Heart left ventricle (tissue), 13 donors: Measurements from ENCODE around the gene PDYN.

Experiments used
- POLR2A ChIP-seq, 2 donors: fragments of 450-650 bp; IDR thresholded peaks; one replicate each; pipeline ENCODE4 v1.6.1; 2017; ENCODE audit warnings: antibody characterized with exemption in 2 of 2, mild to moderate bottlenecking in 2 of 2, moderate library complexity in 2 of 2
- TF ChIP-seq, protein P1 (sequence below), 12 donors: fragments of 200-600 bp; sonication (generic) in 4 of 12; IDR thresholded peaks; one replicate each; pipeline versions ENCODE4 v1.5.0 to v1.8.0; 2018 to 2022; ENCODE audit warnings: antibody characterized with exemption in 12 of 12, mild to moderate bottlenecking in 5 of 12
- donor health status: ischemic (EF 13 %, LVEDD 7.1; RV severe dilation, severe dysfunction).
- donor health status: DM: no; HTN: yes; CAD: no.
- donor health status: DM: no; HTN: no; CAD: no.
- donor health status: ischemic (EF 25% LVEDD 6.9; RV normal size, moderate dysfunction).
- donor health status: ischemic (EF 25% LVEDD 5.7; RV mildly dilated, moderate dysfunction).
- donor health status: ischemic (EF 35%, LVEDD 5.7; RV mildly dilated, moderate dysfunction).
- donor health status: nonischemic (EF 11% LVEDD 7.7; RV severe dilation, severe dysfunction).
- donor health status: DM: yes; HTN: yes; CAD: no.
- donor health status: PGD.
- donor health status: ischemic (EF 29% LVEDD 5.4; RV normal size, mild dysfunction).
- donor health status: nonischemic (EF 23%, LVEDD 6.1; RV moderate dilation, normal function).

GRCh38 chr20:2037296-2037914 is 43.5 kb upstream of the PDYN start:
- TF ChIP-seq, protein P1, sequence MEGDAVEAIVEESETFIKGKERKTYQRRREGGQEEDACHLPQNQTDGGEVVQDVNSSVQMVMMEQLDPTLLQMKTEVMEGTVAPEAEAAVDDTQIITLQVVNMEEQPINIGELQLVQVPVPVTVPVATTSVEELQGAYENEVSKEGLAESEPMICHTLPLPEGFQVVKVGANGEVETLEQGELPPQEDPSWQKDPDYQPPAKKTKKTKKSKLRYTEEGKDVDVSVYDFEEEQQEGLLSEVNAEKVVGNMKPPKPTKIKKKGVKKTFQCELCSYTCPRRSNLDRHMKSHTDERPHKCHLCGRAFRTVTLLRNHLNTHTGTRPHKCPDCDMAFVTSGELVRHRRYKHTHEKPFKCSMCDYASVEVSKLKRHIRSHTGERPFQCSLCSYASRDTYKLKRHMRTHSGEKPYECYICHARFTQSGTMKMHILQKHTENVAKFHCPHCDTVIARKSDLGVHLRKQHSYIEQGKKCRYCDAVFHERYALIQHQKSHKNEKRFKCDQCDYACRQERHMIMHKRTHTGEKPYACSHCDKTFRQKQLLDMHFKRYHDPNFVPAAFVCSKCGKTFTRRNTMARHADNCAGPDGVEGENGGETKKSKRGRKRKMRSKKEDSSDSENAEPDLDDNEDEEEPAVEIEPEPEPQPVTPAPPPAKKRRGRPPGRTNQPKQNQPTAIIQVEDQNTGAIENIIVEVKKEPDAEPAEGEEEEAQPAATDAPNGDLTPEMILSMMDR (IDR thresholded peaks at IDR 0.05): no peak
- TF ChIP-seq POLR2A (IDR thresholded peaks at IDR 0.05): no peak
